GM12872 (cell line): ENCODE data around the gene UBL4B.

ENCODE experiments used
- TF ChIP-seq, protein P1 (sequence below): IDR thresholded peaks from 3 replicates; pipeline ENCODE4 v1.5.1; 2011; ENCODE audit warnings: low read depth, mild to moderate bottlenecking, low read length, moderate library complexity; ENCODE audit not compliant: insufficient read depth

Gene UBL4B

DNA sequence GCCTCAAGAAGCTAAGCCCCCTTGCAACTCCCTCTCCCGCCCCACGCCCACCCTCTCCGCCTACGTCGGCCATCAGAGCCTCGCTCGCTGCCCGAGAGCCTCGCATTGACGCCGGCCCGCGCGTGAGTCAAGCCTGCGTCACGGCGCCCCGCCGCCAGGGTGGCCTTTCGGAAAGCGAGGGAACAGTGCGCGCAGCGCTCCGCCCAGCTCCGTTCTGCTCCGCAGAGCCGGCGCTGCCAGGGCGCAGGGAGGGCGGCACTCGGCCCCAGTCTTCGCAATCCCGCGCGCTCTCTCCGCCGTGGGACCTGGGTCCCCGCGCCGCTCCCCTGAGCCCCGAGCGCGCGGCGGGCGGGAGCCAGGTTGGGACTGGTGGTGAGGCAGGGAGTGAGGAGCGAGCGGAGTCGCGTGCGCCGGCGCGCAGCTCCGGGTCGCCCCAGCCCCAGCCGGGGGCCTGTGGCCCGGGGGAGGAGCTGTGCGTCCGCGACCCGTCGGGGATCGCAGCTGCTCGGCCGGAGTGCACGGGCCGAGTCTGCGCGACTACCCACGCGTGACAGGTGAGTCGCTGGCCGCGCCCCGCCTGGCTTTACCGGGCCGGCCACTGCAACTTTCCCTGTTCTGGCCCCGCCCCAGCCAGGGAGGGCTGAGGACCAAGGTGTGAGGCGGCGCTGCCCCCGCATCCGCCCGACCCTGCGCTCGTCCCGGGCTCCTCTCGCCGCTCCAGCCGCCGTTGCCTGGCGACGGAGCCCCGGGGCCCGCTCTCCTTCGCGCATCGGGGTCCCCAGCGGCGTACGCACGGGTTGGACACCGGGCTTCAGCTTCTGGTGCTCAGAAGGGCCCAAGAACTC, 38.3 kb downstream of the UBL4B start, which contains the start of gene SLC6A17:
TSS of gene SLC6A17 (plus strand) at position 165 of the 845 bp plus-strand sequence. CDS start 16,436 bp downstream, outside the sequence.
- TF ChIP-seq, protein P1, sequence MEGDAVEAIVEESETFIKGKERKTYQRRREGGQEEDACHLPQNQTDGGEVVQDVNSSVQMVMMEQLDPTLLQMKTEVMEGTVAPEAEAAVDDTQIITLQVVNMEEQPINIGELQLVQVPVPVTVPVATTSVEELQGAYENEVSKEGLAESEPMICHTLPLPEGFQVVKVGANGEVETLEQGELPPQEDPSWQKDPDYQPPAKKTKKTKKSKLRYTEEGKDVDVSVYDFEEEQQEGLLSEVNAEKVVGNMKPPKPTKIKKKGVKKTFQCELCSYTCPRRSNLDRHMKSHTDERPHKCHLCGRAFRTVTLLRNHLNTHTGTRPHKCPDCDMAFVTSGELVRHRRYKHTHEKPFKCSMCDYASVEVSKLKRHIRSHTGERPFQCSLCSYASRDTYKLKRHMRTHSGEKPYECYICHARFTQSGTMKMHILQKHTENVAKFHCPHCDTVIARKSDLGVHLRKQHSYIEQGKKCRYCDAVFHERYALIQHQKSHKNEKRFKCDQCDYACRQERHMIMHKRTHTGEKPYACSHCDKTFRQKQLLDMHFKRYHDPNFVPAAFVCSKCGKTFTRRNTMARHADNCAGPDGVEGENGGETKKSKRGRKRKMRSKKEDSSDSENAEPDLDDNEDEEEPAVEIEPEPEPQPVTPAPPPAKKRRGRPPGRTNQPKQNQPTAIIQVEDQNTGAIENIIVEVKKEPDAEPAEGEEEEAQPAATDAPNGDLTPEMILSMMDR, result no peak

DNA sequence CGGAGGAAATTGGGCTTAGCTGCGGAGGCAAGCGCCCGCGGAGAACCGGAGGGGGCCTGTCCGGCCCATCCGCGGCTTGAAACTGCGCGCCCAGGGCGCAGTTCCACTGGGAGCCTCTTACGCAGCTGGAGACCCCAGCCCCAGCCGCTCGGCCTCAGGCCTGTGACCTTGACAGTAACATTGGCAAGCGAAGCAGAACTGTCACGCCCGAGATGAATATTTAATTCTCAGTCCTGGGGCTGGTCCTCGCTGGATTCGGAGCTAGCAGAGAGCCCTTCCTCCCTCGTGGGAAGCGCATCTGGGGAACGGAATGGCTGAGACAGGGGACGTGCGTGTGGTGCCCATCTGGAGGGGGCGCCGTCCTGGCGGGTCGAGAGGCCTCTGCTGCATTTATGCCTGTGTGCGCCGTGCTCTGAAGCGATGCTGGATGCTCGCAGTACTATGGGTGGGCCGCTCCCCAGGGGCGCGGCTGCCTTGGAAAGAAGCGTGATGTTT, 39.0 kb downstream of the UBL4B start:
- TF ChIP-seq, protein P1, result no peak

DNA sequence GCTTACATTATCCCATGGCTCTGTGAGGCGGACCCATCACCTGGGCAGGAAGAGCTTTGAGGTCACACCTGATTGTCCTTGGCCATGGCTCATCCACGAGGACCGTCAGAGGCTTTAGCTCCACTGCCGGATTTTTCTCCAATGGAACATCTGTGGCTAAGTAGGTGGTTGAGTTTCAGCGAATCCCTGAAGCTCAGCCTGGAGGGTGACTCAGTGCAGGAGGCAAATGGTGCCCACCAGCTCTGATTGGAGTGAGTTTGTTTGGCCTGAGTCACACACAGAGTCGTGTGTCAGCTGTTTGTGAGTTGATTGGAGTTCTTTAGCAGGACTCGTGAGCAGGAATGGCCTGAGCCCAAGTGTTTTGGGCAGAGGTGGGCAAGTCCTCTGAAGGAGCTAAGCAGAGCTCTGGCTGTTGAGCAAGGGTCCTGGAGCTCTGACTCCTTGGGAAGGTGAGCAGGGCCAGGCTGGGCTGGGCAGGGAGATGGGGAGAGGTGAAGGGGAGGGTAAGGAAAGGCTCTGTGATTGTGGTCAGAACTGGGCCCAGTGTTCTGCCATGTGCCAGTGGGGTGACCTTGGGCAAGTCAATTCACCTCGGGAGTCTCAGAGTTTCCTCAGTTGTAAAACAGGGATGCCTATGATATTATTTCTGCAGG, 40.0 kb downstream of the UBL4B start:
- TF ChIP-seq, protein P1, result no peak

DNA sequence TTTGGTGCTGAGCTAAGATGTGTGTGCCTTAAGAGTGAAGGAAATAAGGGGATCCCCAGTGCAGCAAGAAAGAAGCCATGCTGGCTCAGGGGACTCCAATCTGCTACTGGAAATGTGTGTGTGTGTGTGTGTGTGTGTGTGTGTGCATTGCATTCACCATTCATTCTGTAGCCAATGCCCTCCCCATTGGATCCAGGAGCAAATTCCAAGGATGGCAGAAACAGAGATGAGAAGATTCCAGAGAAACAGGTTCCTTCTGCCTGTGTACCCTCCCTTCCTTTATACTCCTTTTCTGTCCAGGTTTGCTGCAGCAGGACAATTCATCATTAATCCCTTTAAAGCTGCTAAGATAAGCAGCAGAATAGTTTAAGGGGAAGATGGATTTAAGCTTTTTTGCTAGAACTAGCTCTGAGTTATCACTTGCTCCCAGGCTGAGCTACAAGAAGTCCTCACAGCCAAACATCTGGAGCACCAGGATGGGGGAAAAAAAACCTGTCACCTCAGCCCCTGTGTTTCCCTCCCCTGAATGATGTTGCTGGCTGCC, 41.2 kb downstream of the UBL4B start:
- TF ChIP-seq, protein P1, result no peak

DNA sequence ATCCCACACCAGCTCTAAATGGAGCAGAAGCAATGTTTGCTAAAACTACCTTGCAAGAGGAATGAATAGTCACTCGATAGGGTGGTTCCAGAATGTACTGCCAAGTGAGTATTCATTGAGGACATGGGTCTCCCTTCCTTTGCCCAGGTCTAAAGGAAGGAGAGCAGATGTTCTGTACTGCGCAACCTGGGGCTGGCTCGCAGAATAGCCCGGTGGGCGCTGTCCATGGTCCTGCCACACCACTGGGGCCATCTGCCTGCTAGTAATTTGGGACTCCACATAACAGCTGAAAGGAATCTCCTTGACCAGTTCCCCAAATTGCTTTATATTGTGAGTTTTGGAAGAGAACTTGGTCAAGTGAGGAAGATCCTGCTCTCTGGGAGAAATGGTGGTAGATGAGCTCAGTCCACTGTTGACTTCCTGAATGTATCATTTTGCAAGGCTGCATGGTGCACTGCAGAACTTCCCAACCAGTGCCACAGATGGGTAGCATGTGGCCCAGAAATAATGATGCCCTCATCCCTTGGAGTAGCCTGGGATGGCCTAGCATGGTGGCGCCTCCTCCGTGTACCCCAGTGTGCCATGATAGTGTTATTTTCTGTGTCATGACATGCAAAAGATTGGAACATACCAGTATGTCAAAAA, 43.8 kb downstream of the UBL4B start:
- TF ChIP-seq, protein P1, result no peak

DNA sequence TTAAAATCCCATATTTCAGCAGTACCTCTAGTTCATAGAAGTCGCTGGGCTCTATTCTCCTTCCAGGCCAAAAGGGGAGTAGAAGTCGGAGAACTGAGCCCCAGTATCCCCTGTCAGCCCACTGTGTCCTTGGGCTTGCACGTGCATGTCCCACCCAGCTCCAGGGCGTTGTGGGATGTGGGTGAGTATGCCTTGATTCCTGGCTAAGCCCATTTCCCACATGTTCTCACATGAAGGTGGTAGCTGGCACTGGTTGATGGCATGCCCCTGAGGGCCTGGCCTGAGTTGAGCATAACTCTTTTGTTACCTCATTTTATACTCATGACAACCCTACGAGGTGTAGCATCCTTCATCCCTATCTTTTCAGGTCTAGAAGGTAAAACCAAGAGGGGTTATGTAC, 46.0 kb downstream of the UBL4B start:
- TF ChIP-seq, protein P1, result no peak

DNA sequence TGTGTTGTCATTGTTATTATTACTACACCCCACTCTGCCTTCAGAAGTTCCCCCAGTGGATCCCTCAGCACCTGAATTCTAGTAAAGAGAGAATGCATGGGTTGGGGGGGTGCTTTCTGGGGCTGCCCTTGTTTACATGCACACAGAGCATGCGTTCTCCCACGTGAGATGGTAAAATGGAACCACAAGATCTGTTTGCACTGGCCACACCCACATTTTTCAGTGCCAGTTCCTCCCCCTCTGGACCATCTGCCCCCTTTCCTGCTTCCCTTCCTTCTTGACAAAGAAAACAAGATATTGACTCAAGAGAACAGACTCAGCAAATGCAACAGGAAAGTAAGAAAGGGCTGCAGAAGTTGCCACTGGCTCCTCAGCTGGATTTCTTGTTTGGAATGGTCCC, 46.9 kb downstream of the UBL4B start:
- TF ChIP-seq, protein P1, result no peak
